ENCODE measurements around the gene FHIT. TPM values are rescaled to one million over a fixed set of nuclear protein-coding genes. Genes with fewer than 3 reads are reported as not detected.

FHIT gene
- total and polyA plus RNA-seq, 10 of the 15 experiments (the other 5 are each of a cell fraction or from before 2014, with no cell fraction given): 4.2 to 14.9 (median 9.4) TPM

DNA sequence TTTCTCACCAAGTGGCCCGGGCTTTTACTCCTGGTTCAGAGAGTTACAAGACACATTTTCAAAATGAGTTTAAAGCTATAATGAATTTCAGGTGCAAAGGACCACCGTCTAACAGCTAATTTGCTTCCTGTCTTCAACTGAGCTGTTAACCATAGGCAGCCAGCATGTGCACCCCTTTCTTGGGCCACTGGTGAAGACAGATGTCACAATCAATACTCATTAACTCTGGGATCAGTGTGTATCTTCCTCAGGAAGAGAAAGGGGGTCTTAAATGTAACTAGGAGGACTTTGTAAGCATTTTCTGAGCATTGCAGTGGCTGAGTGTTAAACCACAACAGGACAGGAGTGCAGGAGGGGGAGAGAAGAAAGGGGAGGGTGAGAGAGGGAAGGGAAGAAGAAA is 1450.8 kb downstream of the FHIT start:
- ATAC-seq (no peak), FAIRE-seq (no peak), DNase-seq (ENCODE audit: low read depth, low spot score) (no peak)
- Histone ChIP-seq H3K27me3 (replicated peaks in 1 of 2; ENCODE audit: control insufficient read depth in 2 of 2, insufficient read depth in 2 of 2, low read length in 1 of 2) (no peaks in the 10 kb centered on the region), H3K9ac (ENCODE audit: control insufficient read depth, insufficient read depth, low read length) (no peak overlapping the region), H3K79me2 (ENCODE audit: control insufficient read depth, insufficient read depth, low read length) (no peaks in the 10 kb centered on the region), H2AFZ (ENCODE audit: control insufficient read depth, low read depth, low read length) (no peak overlapping the region), H4K20me1 (ENCODE audit: control insufficient read depth, insufficient read depth) (no peaks in the 10 kb centered on the region), H3K4me3 (no peak overlapping the region), H3K9me3 (replicated peaks; ENCODE audit: control insufficient read depth, insufficient read depth, low read length) (no peaks in the 10 kb centered on the region), H3K4me2 (ENCODE audit: control insufficient read depth, insufficient read depth) (no peak overlapping the region), H3K36me3 (ENCODE audit: control insufficient read depth in 2 of 2, insufficient read depth in 2 of 2, low read length in 1 of 2) (no peaks in the 10 kb centered on the region), H3K4me1 (ENCODE audit: control insufficient read depth, insufficient read depth, low read length) (no peaks in the 10 kb centered on the region), H3K27ac (ENCODE audit: control insufficient read depth, insufficient read depth) (no peak overlapping the region)
- intact Hi-C loops (cut with micrococcal nuclease; ENCODE audit: unreplicated experiment) (no loop called here), in situ Hi-C loops (cut with MboI) (no loop called here)
- ChIA-PET RAD21 (ENCODE audit: unreplicated experiment) (no interaction called here), POLR2A (no interaction called here), CTCF (interaction anchor here (0.9 to 1.6 kb wide), 3 partner anchors 9 to 225 kb away, joined by 3 to 4 read pairs (median 3); no protein-coding TSS in a partner anchor), SMC1A (ENCODE audit: uncharacterized antibody, unreplicated experiment) (interaction anchor here (1.0 kb wide), 2 partner anchors 9 to 30 kb away, joined by 3 to 4 read pairs; no protein-coding TSS in a partner anchor)
- WGBS (ENCODE audit: insufficient coverage, insufficient replicate concordance, low lambda C conversion rate, missing lambda C conversion rate): 3% methylated on average over 2 of the region's 2 CpGs
- no TSS peak for BruUV-seq (replicated peaks)
- no peak for TF ChIP-seq MTA3 (IDR thresholded peaks at IDR 0.05; ENCODE audit: borderline replicate concordance, low read length)
- TF ChIP-seq RB1 (IDR thresholded peaks at IDR 0.05; ENCODE audit: borderline replicate concordance): no peak
- TF ChIP-seq RUNX3 (IDR thresholded peaks at IDR 0.05; ENCODE audit: low read length): no peak
- TF ChIP-seq, protein P1, sequence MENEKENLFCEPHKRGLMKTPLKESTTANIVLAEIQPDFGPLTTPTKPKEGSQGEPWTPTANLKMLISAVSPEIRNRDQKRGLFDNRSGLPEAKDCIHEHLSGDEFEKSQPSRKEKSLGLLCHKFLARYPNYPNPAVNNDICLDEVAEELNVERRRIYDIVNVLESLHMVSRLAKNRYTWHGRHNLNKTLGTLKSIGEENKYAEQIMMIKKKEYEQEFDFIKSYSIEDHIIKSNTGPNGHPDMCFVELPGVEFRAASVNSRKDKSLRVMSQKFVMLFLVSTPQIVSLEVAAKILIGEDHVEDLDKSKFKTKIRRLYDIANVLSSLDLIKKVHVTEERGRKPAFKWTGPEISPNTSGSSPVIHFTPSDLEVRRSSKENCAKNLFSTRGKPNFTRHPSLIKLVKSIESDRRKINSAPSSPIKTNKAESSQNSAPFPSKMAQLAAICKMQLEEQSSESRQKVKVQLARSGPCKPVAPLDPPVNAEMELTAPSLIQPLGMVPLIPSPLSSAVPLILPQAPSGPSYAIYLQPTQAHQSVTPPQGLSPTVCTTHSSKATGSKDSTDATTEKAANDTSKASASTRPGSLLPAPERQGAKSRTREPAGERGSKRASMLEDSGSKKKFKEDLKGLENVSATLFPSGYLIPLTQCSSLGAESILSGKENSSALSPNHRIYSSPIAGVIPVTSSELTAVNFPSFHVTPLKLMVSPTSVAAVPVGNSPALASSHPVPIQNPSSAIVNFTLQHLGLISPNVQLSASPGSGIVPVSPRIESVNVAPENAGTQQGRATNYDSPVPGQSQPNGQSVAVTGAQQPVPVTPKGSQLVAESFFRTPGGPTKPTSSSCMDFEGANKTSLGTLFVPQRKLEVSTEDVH (IDR thresholded peaks at IDR 0.05; ENCODE audit: low read depth, partially characterized antibody): no peak
- no peak for TF ChIP-seq JUNB (IDR thresholded peaks at IDR 0.05)
- no peak for TF ChIP-seq RAD21 (IDR thresholded peaks at IDR 0.05; ENCODE audit: insufficient read depth, low read depth, low read length)
- no peak for TF ChIP-seq ESRRA (IDR thresholded peaks at IDR 0.05; ENCODE audit: low read length)
- TF ChIP-seq HDAC6 (IDR thresholded peaks at IDR 0.05; ENCODE audit: unreplicated experiment): no peak
- no peak for TF ChIP-seq SIX5 (IDR thresholded peaks at IDR 0.05; ENCODE audit: low read depth, low read length, severe bottlenecking)
- no peak for TF ChIP-seq GATAD2B (conservative IDR thresholded peaks at IDR 0.05; ENCODE audit: low read depth)
- TF ChIP-seq, protein P2, sequence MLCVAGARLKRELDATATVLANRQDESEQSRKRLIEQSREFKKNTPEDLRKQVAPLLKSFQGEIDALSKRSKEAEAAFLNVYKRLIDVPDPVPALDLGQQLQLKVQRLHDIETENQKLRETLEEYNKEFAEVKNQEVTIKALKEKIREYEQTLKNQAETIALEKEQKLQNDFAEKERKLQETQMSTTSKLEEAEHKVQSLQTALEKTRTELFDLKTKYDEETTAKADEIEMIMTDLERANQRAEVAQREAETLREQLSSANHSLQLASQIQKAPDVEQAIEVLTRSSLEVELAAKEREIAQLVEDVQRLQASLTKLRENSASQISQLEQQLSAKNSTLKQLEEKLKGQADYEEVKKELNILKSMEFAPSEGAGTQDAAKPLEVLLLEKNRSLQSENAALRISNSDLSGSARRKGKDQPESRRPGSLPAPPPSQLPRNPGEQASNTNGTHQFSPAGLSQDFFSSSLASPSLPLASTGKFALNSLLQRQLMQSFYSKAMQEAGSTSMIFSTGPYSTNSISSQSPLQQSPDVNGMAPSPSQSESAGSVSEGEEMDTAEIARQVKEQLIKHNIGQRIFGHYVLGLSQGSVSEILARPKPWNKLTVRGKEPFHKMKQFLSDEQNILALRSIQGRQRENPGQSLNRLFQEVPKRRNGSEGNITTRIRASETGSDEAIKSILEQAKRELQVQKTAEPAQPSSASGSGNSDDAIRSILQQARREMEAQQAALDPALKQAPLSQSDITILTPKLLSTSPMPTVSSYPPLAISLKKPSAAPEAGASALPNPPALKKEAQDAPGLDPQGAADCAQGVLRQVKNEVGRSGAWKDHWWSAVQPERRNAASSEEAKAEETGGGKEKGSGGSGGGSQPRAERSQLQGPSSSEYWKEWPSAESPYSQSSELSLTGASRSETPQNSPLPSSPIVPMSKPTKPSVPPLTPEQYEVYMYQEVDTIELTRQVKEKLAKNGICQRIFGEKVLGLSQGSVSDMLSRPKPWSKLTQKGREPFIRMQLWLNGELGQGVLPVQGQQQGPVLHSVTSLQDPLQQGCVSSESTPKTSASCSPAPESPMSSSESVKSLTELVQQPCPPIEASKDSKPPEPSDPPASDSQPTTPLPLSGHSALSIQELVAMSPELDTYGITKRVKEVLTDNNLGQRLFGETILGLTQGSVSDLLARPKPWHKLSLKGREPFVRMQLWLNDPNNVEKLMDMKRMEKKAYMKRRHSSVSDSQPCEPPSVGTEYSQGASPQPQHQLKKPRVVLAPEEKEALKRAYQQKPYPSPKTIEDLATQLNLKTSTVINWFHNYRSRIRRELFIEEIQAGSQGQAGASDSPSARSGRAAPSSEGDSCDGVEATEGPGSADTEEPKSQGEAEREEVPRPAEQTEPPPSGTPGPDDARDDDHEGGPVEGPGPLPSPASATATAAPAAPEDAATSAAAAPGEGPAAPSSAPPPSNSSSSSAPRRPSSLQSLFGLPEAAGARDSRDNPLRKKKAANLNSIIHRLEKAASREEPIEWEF (IDR thresholded peaks at IDR 0.05; ENCODE audit: insufficient replicate concordance, low read depth, low read length): no peak
- no peak for TF ChIP-seq CBFB (IDR thresholded peaks at IDR 0.05; ENCODE audit: low read depth)
- no peak for TF ChIP-seq BRCA1 (IDR thresholded peaks at IDR 0.05; ENCODE audit: low read depth, low read length)
- TF ChIP-seq JUND (IDR thresholded peaks at IDR 0.05; ENCODE audit: low read depth, low read length): no peak
- TF ChIP-seq E4F1 (IDR thresholded peaks at IDR 0.05; ENCODE audit: borderline replicate concordance, partially characterized antibody): no peak
